ENCODE data around the gene PUM1.
"Not testable (repeated sequence)": the region's sequence is repeated elsewhere in the genome, so short reads cannot be mapped to it uniquely, and the experiment has no call there.

PUM1 gene

GRCh38 chr1:30940541-30940940 lies 125.0 kb downstream of the PUM1 start:
- no peak for TF ChIP-seq CTCF (IDR thresholded peaks at IDR 0.05; ENCODE audit: low read depth, low read length)
- H3K4me3 ChIP-seq (ENCODE audit: low read depth, low read length) = no peak overlapping the region

GRCh38 chr1:30936541-30937171 lies 128.9 kb downstream of the PUM1 start:
- TF ChIP-seq CTCF (IDR thresholded peaks at IDR 0.05; ENCODE audit: low read depth, low read length) = no peak
- H3K4me3 ChIP-seq (ENCODE audit: low read depth, low read length) = no peak overlapping the region

GRCh38 chr1:30935758-30936157 lies 129.8 kb downstream of the PUM1 start:
- H3K4me3 ChIP-seq (ENCODE audit: low read depth, low read length) = not testable (repeated sequence)

- no peak overlapping the region for H3K4me3 ChIP-seq (ENCODE audit: low read depth, low read length)
- TF ChIP-seq CTCF (IDR thresholded peaks at IDR 0.05; ENCODE audit: low read depth, low read length) = no peak
These were observed 130.9 kb downstream of the PUM1 start for GRCh38 chr1:30934613-30935012.

GRCh38 chr1:30933874-30934252 lies 131.7 kb downstream of the PUM1 start:
- TF ChIP-seq CTCF (IDR thresholded peaks at IDR 0.05; ENCODE audit: low read depth, low read length) = no peak
- no peak overlapping the region for H3K4me3 ChIP-seq (ENCODE audit: low read depth, low read length)

GRCh38 chr1:30930631-30931173 lies 134.8 kb downstream of the PUM1 start:
- TF ChIP-seq CTCF (IDR thresholded peaks at IDR 0.05; ENCODE audit: low read depth, low read length) = no peak
- H3K4me3 ChIP-seq (ENCODE audit: low read depth, low read length) = no peak overlapping the region

- no peak for TF ChIP-seq CTCF (IDR thresholded peaks at IDR 0.05; ENCODE audit: low read depth, low read length)
- no peak overlapping the region for H3K4me3 ChIP-seq (ENCODE audit: low read depth, low read length)
These were observed 135.5 kb downstream of the PUM1 start for GRCh38 chr1:30929944-30930525.

Data from WI38 (cell line).